Muscle of back (tissue), 11 donors: ENCODE results near the gene ASTN2. TPM values are rescaled to one million over a fixed set of nuclear protein-coding genes. Genes with fewer than 3 reads are reported as not detected.

Experiments used
- DNase-seq, 3 donors: peaks; one replicate each; pipeline versions ENCODE4 v3.0.0 to v3.0.0-alpha.2; 2013
- polyA plus RNA-seq, 10 donors: library from polyadenylated mRNA; unstranded; fragments of 120-200 nt; gene quantifications; one replicate each; pipeline ENCODE4 v1.2.1, GENCODE V29; 2013; ENCODE audit not compliant: insufficient read length in 10 of 10

The ASTN2 gene
- polyA plus RNA-seq, 10 donors: 5.0 to 15.1 (median 6.6) TPM

DNA sequence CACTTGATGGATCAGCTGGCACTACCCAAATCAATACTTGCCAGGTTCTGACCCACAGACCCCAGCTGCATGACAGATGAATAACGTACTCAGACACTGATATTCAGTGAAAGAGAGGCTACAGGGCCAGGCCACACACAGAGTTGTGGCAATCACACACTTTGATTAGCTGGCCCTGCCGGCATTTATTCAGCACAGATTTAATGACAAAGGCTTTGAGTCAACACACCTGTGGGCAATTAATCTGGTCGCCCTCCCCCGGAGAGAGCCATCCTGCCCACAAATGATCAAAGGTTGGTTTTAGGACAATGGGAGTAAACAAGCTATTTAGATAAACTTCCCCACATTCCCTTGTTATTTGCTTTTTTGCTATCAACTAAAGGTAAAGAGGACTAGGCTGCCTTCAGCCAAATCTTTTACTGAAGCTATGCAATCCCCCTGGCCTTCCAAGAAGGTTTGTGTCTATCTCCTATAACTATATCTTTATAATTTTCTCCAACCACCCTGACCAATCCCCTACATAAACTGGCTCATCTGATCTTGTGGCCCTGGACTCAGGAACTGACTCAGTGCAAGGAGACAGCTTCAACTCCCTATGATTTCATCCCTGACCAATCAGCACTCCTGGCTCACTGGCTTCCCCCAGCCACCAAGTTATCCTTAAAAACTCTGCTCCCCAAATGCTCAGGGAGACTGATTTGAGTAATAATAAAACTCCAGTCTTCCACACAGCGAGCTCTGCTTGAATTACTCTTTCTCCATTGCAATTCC lies 740.5 kb downstream of the ASTN2 start:
- DNase-seq: no peak

DNA sequence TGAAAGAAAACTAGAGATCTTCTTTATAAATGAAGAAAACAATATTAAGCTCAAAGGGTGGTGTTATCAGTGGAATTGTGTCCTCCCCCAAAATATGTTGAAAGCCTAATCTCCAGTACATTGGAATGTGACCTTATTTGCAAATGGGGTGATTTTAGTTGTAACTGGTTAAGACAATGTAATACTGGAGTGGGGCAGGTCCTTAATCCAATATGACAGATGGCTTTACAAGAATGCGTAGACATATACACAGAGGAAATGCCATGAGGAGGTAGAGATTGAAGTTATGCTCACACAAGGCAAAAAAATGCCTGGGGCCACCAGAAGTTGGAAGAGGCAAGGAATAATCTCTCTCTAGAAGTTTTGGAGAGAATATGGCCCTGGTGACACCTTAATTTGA lies 741.5 kb downstream of the ASTN2 start:
- DNase-seq: no peak

DNA sequence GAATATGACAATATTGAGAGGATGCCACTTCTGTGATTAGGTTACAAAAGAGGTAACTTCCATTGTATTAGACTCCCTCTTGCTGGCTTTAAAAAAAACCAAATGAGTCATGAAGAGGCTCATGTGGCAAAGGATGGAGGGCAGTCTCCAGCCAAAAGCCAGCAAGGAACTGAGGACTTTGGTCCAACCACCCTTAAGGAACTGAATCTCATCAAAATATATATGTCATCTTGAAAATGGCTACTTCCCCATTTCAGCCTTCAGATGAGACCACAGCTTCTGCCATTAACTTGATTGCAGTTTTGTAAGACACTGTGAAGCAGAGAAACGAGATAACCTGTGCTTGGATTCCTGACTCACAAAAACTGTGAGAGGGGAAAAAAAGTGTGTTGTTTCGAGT lies 743.3 kb downstream of the ASTN2 start:
- no peak for DNase-seq

DNA sequence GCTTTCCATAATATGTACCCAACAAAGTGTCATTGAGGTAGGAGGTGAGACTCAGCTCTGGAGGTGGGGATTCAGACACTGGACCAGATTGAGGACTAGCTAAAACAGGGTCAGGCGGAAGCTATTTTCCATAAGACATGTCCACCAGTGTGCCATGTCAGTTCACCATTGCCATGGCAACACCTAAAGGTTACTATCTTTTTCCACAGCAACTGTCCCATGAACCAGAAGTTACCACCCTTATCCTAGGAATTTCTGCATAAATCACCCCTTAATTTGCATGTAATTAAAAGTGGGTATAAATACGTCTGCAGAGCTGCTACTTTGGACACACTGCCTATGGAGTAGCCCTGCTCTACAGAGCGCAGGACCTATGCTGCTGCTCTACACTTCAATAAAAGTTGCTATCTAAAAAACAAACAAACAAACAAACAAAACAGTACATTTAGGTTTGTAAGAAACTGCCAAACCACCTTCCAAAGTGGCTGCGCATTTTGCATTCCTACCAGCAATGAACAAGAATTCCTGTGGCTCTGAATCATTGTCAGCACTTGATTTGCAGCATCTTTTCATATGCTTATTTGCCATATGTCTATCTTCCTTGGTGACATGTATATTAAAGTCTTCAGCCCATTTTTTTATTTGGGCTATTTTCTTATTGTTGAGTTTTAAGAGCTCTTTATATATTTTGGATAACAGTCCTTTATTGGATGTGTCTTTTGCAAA lies 745.7 kb downstream of the ASTN2 start:
- no peak for DNase-seq

DNA sequence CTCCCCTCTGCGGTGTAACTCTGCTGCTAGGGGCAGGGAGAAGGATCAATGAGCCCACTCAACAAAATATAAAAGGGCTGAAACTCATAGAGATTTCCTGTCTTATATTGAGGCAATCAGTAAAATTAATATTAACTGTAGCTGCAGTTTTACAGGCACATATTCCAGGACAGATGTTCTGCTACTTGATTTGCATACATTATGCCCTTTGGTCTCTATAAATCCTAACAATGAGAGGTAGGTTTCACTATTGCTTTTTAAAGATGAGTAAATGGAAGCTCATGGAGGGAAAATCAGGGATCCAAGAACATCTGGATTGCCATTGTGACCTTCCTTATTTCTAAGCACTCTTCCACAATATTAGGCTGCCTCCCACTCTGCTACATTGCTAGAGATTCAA lies 751.3 kb downstream of the ASTN2 start:
- no peak for DNase-seq

DNA sequence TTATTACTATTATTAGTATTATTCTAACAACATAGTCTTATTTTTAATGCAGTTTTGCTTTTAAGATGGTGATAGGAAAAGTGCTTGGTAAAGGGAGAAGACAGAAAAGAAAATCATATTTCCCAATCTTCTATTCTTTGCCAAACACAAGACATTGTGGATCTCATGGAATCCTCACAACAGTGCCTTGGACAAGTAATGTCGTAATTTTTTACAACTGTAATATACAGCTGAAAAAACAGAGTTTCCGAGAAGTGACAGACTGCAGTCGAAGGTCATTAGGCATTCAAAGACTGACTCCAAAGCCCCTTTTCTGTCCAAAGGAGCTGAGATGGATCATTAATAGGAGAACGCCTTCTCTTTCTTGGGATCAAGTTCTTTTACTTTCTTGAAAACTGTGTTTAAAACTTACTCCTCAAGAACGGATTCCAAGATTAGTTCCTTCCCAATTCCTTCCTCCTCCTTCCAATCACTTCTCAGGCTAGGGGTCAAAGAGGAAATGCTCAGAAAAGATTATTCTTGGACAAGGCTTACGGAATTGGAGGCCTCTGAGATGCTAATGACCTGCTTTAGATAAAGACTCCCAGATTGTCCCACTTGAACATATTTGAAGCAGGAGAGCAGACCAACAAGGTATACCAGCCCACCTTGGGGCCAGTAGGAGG lies 752.1 kb downstream of the ASTN2 start:
- DNase-seq: no peak

DNA sequence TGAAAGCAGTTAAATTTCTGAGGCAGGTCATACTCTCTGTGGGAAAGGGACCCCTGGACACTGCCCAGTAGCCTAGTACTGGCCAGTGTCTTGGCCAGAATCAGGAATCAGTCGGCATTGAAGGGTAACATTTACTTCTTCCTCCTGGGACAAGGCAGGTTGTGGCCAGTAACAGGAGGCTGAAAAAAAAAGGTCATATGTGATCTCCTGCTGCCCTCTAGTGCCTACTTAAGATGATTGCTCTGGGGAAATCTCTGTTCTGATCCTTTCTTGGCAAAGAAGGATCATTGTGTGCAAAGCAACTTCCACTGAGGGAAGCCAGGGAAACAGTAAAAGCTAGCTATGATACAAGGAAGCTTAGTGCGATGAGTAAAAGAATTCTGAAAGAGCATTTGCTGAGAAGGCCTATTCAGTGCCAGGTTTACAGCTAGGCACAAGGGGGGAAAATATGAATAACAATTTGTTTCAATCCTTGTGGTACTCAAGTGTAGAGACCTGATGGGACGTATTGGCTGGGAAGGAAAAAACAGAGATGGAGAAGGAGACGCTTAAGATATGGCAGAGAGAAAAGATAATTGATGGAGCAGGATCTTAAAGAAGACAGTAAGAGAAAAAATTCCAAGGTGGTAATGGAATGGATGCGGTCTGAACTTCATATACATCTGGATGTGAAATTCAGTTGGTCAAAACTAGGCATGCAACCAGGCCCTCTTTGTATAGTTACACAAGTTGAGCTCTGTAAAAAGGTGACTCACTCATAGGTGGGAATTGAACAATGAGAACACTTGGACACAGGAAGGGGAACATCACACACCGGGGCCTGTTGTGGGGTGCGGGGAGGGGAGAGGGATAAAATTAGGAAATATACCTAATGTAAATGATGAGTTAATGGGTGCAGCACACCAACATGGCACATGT lies 753.6 kb downstream of the ASTN2 start:
- DNase-seq: peak; percentile 45 to 73 (median 61)

DNA sequence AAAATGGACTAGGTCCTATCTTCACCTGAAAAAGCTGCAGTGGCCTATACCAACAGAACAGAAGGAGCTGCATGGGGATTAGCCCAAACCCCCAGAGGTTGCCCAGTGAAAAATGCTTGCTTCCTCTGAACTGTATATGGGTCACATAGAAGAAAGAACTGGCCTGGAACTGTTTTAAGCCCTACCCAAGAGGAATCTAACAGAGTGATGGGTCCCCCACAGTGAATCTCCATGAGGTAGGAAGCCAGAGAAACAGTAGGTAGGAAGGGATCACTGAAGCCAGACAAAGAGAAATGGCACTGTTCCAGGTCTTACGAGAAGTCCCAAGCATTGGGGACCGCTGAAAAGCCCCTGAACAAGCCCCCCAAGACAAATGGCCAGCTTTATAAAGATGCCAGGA lies 756.6 kb downstream of the ASTN2 start:
- no peak for DNase-seq

DNA sequence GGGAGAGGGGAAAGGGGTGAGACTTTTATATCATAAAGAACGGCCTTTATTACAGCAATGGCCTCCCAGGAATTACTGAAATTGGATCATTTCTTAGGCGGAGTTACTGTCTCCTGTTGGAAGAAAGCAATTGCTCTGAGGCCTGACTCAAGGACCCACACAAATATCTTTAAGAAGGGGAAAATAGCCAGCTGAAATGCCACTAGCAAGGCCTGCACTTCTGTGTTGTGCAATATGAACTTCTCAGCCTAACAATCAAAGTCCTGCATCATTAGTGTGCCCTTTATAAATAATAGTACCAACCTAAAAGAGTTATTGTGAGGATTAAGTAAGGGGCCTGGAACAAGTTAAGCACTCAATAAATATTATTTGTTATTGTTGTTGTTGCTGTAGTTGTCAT lies 757.9 kb downstream of the ASTN2 start:
- peak in 2 of 3 donors; percentile 7 to 28 for DNase-seq

DNA sequence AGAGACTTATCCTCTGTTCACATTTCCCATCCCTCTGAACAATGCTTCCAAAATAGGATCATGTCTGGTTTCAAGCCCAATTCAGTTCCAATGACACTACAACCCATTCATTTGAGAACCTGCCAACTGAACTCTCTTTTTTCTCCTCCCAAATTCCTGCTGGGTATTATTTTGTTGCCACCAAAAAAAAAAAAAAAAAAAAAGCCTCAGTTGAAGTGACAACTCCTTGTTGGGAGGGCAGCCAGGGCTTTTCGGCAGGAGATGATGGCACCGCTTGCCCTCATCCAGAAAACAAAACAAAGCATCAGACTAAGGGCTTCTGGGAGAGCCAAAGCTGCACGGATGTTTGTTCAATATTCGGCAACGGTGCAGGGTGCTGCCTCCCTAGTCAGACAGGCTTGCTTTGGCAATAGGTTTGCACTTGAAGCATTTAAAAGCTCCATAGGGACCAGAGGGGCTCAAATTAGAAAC lies 758.3 kb downstream of the ASTN2 start:
- peak in 2 of 3 donors; percentile 49 to 50 for DNase-seq

DNA sequence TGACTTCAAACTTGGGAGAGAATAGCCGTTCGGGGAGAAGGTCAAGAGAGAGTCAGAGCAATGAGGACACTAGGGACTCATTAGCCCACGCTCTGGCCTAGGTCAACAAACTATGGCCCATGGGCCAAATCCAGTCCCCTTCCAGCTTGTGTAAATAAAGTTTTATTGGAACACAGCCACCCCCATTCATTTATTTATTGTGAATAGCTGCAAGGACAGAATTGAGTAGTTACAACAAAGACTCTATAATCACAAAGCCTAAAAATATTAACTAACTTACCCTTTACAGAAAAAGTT lies 760.9 kb downstream of the ASTN2 start:
- DNase-seq: no peak

DNA sequence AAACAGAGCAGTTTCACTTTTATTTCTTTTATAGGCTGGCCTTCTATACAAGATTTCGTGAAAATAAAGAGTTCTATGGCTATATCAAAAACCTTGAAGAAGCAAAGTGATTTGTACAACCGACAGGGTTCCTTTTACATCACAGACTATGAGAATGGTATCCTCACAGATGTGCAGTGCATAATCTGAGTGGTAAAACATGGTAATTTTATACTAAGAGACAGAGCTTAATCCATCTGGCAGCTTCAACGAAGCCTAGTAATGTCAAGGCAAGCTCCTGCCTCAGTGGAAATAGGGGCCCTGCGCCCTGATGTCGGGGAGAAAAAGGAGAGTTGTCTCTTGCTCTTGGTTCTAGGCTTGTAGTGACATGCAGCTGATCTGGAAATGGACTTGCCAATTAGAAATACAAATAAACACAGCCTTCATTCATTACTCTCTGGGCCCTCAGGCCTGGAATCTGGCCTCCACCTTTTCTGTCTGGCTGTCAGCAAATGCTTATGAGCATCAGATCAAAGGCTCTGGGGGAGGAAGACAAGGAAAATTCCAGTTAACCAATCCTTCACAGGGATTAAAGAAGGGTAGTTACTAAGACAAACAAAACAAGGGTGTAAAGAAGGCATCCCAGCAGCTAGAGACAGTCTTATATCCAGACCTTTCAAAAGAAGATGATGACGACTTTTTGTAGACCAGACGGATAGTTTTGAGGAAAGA lies 761.4 kb downstream of the ASTN2 start:
- DNase-seq: no peak

DNA sequence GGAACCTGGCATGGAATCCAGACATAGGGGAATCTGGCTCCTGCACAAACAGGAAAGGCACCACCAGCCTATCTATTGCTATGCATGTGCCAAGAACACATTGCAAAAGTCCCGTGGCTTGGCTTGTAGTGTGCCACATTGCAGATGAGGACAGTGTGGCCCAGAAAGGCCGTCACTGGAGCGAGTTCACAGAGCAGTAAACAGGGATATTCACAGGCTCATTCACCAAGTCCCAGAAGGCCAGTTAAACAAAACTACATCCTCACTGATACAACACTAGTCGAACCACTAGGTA lies 767.4 kb downstream of the ASTN2 start:
- no peak for DNase-seq

DNA sequence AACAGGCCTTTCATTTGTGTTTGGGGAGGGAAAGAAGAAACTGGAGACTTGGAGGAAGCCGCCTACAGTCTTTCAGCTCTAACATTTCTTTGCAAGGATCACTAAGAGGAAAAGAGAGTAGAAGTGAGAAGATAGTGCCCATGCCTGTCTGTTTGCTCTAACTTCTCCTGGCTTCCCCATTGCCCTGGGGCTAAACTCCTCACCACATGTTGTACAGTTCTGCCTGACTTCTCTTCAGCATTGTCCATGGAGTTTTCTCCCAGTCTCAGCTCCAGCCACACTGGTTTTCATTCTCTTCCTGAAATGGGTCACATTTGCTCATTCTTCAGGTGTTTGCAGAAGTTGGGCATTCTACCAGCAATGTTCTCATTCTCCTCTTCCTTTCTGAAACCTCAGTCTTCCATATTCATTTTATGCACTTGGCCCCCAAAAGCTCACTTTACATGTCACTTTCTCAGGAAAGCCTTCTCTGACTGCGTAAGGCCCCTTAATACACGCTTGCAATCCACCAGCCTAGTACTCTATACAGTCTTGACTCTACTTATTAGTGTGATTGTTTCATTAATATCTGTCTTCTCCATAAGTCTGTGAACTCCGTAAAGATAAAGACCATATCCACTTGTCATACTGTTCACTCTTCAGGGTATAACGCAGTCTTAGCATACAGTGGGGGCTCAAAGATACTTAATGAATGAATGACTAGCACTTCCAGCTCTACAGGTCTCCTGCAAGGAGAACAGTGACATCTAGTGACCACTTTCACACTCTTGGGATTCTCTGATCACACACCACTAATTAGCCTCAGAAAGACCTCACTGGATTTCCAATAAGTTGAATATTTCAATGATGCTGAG lies 768.0 kb downstream of the ASTN2 start:
- peak in 1 of 3 donors; percentile 56 for DNase-seq

DNA sequence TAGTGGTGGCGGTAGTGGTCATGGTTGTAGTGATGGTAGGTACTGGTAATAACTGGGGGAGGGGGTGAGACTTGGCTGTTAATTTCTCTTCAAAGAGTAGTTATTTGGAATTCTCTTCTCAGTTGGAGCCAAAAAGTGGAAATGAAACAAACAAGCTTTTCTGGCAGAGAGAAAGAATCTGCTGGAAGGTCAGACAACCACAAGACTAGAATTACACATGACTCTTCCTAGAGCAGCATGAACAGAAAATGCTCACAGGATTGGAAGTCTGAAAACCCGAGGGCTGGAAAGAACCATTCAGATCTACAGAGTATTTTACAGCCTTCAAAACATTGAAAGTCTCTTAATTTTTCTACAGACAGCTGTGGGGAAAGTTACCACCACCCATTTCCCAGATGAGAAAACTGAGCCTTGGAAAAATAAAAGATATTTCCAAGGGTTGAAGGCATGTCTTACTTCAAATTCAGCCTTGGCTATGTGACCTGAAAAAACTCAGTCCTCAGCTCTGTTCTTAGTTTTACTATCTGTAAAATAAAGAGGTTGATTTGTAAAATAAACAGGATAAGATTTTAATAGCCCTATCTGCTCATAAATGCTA lies 770.7 kb downstream of the ASTN2 start:
- peak in 1 of 3 donors; percentile 67 for DNase-seq

DNA sequence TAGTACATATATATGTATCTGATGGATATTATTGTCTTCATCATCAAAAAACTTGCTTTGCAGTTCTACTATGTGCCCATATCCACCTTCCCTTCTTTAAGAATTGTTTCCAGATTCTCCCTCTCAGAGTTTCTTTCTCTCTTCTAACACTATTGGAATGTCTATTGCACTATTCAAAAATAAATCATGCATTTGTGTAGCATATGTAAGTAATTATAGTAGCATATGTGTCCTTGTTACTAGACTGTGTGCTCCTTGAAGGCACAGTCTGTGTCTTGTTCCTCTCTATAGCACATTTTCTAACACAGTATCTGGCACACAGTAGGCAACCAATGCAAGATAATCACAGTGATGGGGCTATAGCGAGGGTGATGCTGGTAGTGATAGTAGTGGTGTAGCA lies 771.2 kb downstream of the ASTN2 start:
- peak in 1 of 3 donors; percentile 63 for DNase-seq

DNA sequence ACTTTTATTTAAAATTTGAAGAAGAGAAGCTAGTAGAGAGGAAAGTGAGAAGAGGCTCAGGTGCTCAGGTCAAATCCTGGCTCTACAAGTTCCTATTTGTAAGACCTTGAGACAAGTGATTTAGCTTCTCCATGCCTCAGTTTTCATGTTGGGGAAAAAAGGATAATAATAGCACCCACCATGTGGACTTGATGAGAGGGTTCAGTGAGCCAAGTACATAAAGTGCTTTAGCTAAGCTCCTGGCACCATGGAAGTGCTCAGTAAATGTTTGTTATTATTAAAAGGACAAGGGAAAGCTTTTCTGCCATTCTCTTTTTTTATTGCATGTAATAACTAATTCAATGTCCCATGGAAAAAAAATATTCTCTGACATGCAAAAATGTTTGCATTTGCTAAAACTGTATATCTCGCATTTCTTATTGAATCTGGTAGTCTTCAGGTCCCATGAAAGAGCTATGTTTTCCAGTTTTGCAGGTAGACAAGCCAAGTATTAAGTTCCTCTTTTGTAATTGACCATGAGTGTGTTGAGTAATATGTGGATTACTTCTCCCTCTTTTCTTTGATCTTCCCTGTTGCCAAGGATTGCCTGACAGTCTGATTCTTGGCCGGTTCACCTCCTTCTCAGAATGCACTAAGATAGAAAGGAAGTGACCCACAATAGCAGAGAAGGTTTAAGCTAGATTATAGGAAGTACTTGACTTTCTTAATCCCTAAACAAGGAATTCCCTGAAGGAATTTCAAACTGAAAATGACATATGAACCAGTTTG lies 773.4 kb downstream of the ASTN2 start:
- DNase-seq: no peak

DNA sequence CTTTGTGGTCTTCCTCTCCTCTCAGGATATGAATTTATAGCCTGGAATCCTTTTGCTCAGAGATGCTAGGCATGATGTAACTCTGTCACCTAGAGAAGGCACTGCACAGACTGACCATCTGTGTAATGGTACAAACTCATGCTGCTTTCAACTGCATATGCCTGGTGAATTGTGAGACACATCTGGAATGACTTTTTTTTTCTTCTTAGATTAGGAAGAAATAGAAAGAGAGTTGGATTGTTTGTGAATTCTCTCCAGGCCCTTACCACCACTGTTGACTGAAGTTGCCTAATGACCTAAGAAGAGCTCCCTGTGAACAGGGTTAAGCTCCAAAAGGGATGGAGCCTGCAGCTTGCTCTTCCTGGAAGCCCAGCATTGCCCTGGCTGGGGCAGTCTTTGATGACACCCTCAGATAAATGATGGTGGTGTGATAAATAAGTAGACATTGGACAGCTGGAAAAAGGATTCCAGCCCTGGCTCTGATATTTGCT lies 775.6 kb downstream of the ASTN2 start:
- no peak for DNase-seq

DNA sequence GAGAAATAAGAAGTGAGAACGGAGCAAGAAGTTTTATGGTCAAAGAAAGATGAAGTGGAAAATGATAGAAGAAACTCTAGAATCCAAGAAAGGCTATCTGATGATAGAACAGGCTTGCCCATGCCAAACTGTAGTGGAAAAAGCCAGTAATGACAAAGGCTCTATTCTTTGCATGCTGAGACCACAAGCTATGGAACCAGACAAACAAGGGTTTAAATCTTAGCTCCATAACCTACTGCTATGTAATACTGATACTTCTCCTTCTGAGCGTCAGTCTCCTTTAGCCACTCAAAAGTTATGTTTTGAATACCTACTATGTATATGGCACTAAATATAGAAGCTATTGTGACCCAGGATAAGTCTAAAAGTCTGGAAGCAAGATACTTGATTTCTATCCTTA lies 778.9 kb downstream of the ASTN2 start:
- DNase-seq: no peak
